Measurements from ENCODE around the gene IKZF1. TPM values are rescaled to one million over a fixed set of nuclear protein-coding genes. Genes with fewer than 3 reads are reported as not detected.

Gene IKZF1
- total RNA-seq, 1 experiment from 2014 or later = 0.57 TPM

DNA sequence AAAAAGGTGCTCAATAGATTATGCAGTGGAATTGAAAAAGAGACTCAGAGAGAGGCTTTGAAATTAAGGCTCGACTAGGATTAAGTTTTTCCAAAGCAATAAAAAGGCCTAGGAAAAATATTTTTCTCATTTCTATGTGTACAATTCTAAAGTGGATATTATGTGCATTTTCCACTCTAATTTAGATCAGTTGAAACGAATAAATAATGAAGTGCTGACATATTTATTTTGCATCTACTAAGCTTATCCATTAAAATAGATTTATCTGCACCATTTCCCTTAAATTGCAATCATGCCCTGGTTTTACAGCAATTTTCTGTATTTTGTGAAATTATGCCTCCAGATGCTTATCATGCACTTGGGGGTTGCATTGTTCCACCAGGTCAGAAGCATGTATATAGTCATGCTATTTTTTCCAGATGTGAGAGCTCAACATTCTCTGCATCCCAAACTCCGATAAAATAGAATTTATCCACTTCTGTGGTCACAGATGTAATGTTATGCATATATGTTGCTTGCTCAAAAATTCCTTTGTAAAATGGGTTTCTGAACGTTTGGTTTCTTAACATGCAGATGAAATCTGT lies 127.3 kb downstream of the IKZF1 start:
- H3K9ac ChIP-seq (ENCODE audit: low read length) = no peak overlapping the region
- BruUV-seq (replicated peaks) = no TSS peak
- ATAC-seq (no peak), DNase-seq (ENCODE audit: low read depth, low spot score) (no peak)
- H3K9me2 ChIP-seq (ENCODE audit: insufficient read depth) = no peaks in the 10 kb centered on the region
- H4K20me1 ChIP-seq (ENCODE audit: insufficient read depth) = no peaks in the 10 kb centered on the region
- H3K36me3 ChIP-seq (ENCODE audit: control insufficient read depth in 1 of 2, insufficient read depth in 2 of 2, low read length in 2 of 2) = no peaks in the 10 kb centered on the region
- POLR2A ChIA-PET = no interaction called here
- RAD21 ChIA-PET (ENCODE audit: low non-redundant PET in 1 of 2, low total read pairs in 2 of 2, uncharacterized antibody in 2 of 2, unreplicated experiment in 2 of 2) = no interaction called here
- no peaks in the 10 kb centered on the region for H3K27me3 ChIP-seq (ENCODE audit: insufficient read depth, low read length)
- H3K79me2 ChIP-seq (ENCODE audit: insufficient read depth, low read length) = no peaks in the 10 kb centered on the region
- H3K4me3 ChIP-seq (replicated peaks in 1 of 2; ENCODE audit: low read depth in 1 of 2, low read length in 2 of 2) = no peak overlapping the region
- no peak overlapping the region for H3K27ac ChIP-seq (ENCODE audit: low read depth, low read length)
- intact Hi-C loops (cut with micrococcal nuclease) = no loop called here
- CTCF ChIA-PET = no interaction called here
- TF ChIP-seq TCF7L2 (IDR thresholded peaks at IDR 0.05; ENCODE audit: borderline replicate concordance, extremely low read depth, insufficient read depth, insufficient read length) (no peak), EZH2phosphoT487 (IDR thresholded peaks at IDR 0.05; ENCODE audit: borderline replicate concordance) (no peak), ZNF274 (IDR thresholded peaks at IDR 0.05; ENCODE audit: low read depth, low read length) (no peak), JUND (IDR thresholded peaks at IDR 0.05) (no peak)
- TF ChIP-seq, protein P1, sequence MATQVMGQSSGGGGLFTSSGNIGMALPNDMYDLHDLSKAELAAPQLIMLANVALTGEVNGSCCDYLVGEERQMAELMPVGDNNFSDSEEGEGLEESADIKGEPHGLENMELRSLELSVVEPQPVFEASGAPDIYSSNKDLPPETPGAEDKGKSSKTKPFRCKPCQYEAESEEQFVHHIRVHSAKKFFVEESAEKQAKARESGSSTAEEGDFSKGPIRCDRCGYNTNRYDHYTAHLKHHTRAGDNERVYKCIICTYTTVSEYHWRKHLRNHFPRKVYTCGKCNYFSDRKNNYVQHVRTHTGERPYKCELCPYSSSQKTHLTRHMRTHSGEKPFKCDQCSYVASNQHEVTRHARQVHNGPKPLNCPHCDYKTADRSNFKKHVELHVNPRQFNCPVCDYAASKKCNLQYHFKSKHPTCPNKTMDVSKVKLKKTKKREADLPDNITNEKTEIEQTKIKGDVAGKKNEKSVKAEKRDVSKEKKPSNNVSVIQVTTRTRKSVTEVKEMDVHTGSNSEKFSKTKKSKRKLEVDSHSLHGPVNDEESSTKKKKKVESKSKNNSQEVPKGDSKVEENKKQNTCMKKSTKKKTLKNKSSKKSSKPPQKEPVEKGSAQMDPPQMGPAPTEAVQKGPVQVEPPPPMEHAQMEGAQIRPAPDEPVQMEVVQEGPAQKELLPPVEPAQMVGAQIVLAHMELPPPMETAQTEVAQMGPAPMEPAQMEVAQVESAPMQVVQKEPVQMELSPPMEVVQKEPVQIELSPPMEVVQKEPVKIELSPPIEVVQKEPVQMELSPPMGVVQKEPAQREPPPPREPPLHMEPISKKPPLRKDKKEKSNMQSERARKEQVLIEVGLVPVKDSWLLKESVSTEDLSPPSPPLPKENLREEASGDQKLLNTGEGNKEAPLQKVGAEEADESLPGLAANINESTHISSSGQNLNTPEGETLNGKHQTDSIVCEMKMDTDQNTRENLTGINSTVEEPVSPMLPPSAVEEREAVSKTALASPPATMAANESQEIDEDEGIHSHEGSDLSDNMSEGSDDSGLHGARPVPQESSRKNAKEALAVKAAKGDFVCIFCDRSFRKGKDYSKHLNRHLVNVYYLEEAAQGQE (IDR thresholded peaks at IDR 0.05; ENCODE audit: low read depth) = no peak
- TF ChIP-seq, protein P2, sequence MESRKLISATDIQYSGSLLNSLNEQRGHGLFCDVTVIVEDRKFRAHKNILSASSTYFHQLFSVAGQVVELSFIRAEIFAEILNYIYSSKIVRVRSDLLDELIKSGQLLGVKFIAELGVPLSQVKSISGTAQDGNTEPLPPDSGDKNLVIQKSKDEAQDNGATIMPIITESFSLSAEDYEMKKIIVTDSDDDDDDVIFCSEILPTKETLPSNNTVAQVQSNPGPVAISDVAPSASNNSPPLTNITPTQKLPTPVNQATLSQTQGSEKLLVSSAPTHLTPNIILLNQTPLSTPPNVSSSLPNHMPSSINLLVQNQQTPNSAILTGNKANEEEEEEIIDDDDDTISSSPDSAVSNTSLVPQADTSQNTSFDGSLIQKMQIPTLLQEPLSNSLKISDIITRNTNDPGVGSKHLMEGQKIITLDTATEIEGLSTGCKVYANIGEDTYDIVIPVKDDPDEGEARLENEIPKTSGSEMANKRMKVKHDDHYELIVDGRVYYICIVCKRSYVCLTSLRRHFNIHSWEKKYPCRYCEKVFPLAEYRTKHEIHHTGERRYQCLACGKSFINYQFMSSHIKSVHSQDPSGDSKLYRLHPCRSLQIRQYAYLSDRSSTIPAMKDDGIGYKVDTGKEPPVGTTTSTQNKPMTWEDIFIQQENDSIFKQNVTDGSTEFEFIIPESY (IDR thresholded peaks at IDR 0.05; ENCODE audit: extremely low read depth, insufficient replicate concordance, low read length) = no peak
- H3K4me2 ChIP-seq (ENCODE audit: low read length) = no peak overlapping the region
- H3K9me3 ChIP-seq (ENCODE audit: control insufficient read depth in 1 of 2, insufficient read depth in 1 of 2, low read depth in 1 of 2, low read length in 2 of 2) = no peaks in the 10 kb centered on the region
- no peak overlapping the region for H2AFZ ChIP-seq (ENCODE audit: low read depth, low read length, poor library complexity, severe bottlenecking)
- H3K4me1 ChIP-seq (ENCODE audit: control insufficient read depth in 1 of 2, insufficient read depth in 2 of 2, low read length in 2 of 2) = no peaks in the 10 kb centered on the region
